Measurements from ENCODE around the gene ZNF143.
A peak's percentile ranks its signal among the peaks of the same experiment; 100 is the strongest.
"Not testable (repeated sequence)": the region's sequence is repeated elsewhere in the genome, so short reads cannot be mapped to it uniquely, and the experiment has no call there.

ZNF143 gene

GRCh38 chr11:9498457-9499078 is 37.8 kb downstream of the ZNF143 start:
- no peak for DNase-seq (ENCODE audit: low spot score)

DNA sequence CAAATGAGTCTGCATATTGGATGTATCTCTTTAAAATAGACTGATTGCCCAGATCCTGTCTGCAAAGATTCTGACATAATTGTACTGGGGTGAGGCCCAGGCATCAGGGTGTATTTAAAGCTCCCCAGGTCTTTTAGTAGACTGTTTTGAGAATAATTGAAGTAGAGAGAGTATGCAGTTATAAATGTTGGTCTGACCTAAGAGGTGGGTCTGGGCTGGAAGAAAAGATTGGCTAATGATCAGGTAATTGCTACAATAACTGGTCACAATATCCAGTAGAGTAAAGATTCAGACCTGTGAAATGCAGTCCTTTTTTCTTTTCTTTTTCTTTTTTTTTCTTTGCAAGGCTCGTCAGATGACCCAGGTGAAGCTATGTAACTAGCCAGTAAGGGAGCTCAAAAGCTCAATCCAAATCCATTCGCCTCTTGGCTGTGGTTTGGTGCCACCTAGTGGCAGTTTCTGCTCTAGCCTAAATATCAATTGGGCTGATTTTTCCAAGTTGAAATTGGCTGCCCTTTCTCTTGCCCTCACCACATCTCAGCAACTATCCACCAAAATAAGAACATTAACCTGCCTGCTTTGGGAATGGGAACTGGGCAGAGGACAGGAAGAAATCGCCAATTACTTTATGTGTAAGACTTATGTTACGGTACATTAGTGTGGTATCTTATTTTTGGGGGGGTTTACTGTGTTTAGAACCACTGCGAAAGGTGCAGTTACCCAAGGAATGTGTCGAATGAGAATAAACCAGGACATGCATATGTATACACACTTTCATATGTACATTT is 45.9 kb downstream of the ZNF143 start:
- DNase-seq (ENCODE audit: low spot score): peak; percentile 78

- no peak for DNase-seq (ENCODE audit: low spot score)
These were observed 46.4 kb downstream of the ZNF143 start for GRCh38 chr11:9507277-9507580.

- no peak for DNase-seq (ENCODE audit: low spot score)
These were observed 48.2 kb downstream of the ZNF143 start for GRCh38 chr11:9509041-9509440.

GRCh38 chr11:9512370-9513019 is 51.7 kb downstream of the ZNF143 start:
- DNase-seq (ENCODE audit: low spot score): no peak

DNA sequence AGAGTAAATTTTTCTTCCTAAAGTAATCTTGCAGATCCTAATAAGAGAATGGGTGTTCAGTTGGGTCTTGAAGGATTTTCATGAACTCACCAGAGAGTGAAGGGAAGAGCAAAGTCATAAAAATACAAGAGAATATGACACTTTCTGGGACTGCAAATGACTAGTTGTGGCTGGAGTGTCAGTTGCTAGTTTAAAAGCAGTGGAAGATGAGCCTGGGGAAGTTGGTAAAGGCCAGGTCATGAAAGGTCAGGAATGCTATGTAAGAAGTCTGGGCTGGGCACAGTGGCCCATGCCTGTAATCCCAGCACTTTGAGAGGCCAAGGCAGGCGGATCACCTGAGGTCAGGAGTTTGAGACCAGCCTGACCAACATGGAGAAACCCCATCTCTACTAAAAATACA is 53.8 kb downstream of the ZNF143 start:
- not testable (repeated sequence) for DNase-seq (ENCODE audit: low spot score)

DNA sequence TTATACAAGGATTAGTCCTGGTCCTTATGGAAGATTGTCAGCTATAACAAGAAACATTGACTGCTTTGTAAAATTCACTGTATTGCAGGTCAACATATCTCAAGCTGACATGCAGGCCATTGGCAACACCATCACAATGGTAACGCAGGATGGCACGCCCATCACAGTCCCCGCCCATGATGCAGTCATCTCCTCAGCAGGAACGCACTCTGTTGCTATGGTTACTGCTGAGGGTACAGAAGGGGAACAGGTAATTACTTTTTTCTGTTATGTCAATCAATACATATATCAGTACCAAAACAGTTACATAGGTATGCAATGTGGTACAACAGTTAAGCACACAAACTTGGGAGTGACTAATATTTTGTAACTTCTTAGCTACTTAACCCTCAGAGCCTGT is 55.3 kb downstream of the ZNF143 start:
- DNase-seq (ENCODE audit: low spot score): no peak

DNA sequence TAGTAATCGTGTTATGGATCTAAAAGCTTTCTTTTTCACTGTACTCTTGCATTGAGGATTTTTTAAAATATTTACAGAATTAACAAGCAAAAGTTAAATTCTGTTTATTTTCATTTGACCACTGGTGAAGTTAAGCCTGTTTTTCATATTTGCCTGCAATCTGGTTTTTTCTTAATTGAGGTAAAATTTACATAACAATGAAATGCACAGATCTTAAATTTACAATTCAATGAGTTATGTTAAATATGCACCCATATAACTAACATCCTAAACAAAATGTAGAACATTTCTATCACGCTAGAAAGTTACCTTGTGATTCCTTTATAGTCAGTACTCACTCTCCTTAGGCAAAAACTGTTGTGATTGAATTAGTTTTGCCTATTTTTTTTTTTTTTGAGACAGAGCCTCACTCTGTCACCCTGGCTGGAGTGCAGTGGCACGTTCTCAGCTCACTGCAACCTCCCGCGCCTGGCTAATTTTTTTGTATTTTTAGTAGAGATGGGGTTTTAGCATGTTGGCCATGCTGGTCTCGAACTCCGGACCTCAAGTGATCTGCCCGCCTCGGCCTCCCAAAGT is 58.1 kb downstream of the ZNF143 start:
- no peak for DNase-seq (ENCODE audit: low spot score)

DNA sequence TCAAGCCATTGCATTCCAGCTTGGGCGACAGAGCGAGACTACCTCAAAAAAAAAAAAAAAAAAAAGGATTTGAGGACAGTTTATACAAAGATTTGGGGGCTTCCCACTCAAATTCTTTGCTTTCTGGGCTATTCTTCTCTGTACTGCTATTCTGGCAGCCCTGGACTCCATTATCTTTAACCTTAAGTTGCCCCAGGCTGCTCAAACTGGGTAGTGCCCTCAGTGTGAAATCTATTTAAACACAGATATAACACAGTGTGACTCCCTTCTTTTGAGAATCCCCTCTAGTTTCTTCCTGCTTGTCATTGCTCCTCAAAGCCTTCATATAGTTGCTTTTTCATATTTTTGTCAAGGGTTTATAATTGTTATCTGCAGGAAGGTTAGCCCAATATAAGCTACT is 63.2 kb downstream of the ZNF143 start:
- no peak for DNase-seq (ENCODE audit: low spot score)

GRCh38 chr11:9525116-9525515 is 64.3 kb downstream of the ZNF143 start:
- no peak for DNase-seq (ENCODE audit: low spot score)

DNA sequence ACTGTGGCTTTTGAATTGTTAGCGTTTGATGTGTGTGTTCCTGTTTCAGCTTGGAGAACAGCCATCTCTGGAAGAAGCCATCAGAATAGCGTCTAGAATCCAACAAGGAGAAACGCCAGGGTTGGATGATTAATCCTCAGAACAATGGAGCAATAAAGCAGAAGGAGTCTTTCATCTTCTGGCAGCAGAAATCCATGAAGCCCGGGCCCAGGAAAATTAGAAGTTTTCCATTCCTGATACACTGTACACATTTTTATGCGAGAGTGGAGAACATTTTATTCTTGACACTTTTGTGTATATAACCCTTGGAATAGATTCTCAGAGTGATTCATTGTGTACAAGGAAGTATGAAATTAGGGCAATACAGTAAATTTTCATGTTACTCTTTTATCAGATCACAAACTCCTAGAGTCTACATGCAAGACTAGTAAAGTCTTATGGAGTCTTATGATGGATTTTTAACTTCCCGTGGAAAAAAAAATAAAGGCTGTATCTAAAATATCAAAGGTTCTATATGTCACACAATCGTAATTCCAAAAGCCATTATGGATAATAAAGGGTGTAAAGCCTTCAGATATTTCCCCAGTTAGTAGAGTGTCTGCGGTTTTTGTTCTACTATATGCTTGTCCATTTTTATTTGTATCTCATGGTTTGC is 66.8 kb downstream of the ZNF143 start:
- DNase-seq (ENCODE audit: low spot score): no peak

DNA sequence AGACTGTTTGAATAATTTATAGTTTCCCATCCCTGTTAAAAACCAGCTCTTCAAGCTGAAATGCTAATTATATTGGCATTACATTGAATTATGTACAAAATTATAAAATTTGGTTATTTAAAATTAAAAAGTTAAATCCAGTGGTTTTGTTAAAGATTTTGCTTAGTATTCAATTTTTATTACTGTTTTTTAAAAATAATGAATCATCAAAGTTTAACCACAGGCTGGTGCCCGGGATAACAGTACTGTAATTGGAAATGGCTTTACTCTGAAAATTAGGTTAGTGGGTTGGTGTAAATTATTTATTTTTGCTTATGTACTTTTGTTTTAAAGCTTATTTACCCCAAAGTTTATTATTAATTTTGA is 67.3 kb downstream of the ZNF143 start:
- no peak for DNase-seq (ENCODE audit: low spot score)

GRCh38 chr11:9528573-9529333 is 67.9 kb downstream of the ZNF143 start:
- no peak for DNase-seq (ENCODE audit: low spot score)

DNA sequence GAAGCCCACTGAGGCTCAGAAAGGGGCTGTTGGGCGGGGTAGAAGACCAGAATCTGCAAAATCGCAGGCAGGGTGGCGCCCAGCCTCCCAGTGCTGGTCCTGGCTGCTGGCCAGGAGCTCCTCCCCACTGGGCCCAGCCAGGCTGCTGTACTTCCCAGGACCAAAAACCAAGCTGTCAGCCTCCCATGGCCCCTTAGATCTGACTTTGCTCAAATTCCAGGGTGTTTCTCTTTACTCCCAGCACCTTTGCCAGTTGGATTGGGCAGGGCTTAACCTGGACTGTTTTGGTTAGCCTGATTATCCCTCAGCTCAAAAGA is 68.5 kb downstream of the ZNF143 start:
- DNase-seq (ENCODE audit: low spot score): no peak

DNA sequence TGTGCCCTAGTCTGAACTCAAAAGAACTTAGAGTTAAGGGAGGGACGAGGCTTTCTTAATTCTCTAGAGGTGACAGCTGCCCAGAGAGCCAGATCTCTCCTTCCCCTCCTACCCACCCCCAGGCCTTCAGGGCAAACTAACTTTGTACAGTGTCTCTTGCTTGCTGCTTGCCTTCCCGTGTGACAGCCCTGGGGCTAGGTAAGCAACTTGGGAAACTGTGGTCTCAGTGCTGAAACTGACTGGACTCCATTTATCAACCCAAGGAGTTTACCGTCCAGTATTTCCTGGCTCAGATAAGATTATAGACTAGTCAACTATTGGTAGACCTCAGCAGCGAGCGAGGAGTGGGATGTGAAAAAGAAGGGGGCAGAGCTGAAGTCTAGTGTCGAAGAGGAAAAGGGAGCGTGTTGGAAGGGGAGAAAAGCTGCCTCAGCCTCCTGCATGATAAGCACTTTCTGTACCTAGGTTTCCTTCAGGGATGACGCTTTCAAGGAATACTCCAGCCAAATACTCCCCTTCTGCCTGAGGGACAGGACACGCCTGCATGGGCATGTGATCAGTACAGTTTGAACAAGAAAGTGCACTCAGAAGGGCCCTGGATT is 69.3 kb downstream of the ZNF143 start:
- DNase-seq (ENCODE audit: low spot score): no peak

GRCh38 chr11:9530901-9531625 is 70.3 kb downstream of the ZNF143 start:
- DNase-seq (ENCODE audit: low spot score): no peak

GRCh38 chr11:9533058-9533457 is 72.2 kb downstream of the ZNF143 start:
- no peak for DNase-seq (ENCODE audit: low spot score)

DNA sequence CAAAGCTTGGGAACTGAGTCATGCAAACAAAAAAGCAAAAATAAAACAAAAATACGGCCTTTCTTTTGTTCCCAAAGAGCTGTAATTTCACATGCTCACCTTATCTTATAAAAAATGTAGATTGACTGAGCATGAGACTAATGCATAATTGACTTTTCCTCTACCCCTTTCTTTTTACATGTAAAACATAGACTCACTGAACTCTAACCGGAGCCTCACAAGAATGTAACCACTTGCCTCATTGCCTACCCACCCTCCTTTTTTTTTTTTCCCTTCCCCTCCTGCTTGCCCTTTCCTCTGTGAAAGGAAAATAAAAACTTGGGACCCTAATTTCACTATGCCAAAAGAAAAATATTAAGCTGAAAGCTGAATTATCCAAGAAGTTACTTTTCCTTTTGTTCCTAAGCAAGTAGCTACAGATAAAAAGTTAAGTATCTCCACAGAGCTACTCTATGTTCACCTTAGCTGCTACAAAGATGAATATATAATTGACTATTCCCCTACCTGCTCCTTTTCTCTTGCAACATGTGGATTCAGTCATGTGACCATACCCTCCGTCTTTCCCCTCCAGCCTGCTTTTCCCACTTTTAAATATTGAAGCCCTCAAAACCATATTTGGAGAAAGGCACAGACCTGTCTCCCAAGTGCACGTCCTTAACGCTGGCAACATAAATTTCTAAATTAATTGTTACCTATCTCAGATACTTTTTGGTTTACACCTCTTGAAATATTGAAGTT is 73.1 kb downstream of the ZNF143 start:
- DNase-seq (ENCODE audit: low spot score): no peak

DNA sequence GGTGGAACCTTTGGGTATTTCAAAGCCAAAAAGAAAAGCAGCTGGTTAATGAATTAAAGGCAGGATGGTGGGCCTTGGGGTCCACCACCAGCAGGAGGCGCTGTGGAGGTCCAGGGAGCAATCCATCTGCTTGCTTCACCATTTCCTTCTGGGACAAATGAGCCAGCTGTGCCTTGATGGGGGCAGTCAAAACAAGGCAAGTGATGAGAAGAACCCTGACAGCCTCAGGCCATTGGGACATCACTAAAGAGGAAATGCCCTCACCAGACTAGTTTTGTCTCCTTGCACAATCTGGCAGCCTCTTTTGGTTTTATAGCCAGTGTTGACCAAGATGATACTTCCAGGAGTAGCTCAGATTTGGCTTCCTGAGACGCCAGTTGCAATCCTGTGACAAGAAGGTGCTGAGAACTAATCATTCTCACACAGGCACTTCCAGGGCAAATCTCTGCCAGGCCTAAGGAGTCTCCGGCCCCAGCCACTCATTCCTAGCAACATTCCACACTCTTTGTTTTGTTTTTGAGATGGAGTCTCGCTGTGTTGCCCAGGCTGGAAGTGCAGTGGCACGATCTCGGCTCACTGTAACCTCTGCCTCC is 74.5 kb downstream of the ZNF143 start:
- DNase-seq (ENCODE audit: low spot score): peak; percentile 30

- DNase-seq (ENCODE audit: low spot score): no peak
These were observed 77.7 kb downstream of the ZNF143 start for GRCh38 chr11:9538548-9538947.
